K562 (cell line): ENCODE data around the gene PFAS. TPM values are rescaled to one million over a fixed set of nuclear protein-coding genes. Genes with fewer than 3 reads are reported as not detected.

ENCODE experiments used
- HDAC1 ChIP-seq, 2 experiments: fragments of 450-650 bp; IDR thresholded peaks; 2 replicates each; pipeline ENCODE4 v1.6.1; 2016 to 2017; ENCODE audit warnings: inconsistent platforms in 1 of 2, mild to moderate bottlenecking in 1 of 2, moderate library complexity in 1 of 2
- KDM5B ChIP-seq: fragments of 200-600 bp; sonication (generic); IDR thresholded peaks from 2 replicates; pipeline ENCODE4 v1.6.1; 2012; ENCODE audit warnings: low read depth, mild to moderate bottlenecking, moderate library complexity, low read length, control low read depth, inconsistent platforms; ENCODE audit not compliant: insufficient replicate concordance
- NBN ChIP-seq: fragments of 450-650 bp; IDR thresholded peaks from 2 replicates; pipeline ENCODE4 v1.6.1; 2016; ENCODE audit warnings: low read depth, mild to moderate bottlenecking
- ZBTB12 ChIP-seq: fragments of 250-450 bp; sonication (Bioruptor Pico); IDR thresholded peaks from 2 replicates; pipeline ENCODE4 v1.4.0; 2020
- ZBTB7A ChIP-seq: IDR thresholded peaks from 2 replicates; pipeline ENCODE4 v1.6.1; 2011; ENCODE audit warnings: low read depth, mild to moderate bottlenecking, low read length, moderate library complexity, borderline replicate concordance; ENCODE audit not compliant: control insufficient read depth
- ZNF140 ChIP-seq: fragments of 250-450 bp; sonication (Bioruptor Pico); IDR thresholded peaks from 2 replicates; pipeline ENCODE4 v1.8.0; 2021; ENCODE audit warnings: moderate library complexity, mild to moderate bottlenecking, inconsistent platforms
- polyA plus RNA-seq, 8 experiments: library from polyadenylated mRNA; depleted of rRNA in 4 of 8; stranded (reverse) in 5 of 8; unstranded in 3 of 8; fragments of >200 nt; fragmentation: Nextera tagmentation in 2 of 8; fragmentation: Illumina TruSeq in 1 of 8; extraction: Ambion mirVana in 2 of 8; extraction: Trizol in 1 of 8; gene quantifications; 2 replicates each; pipeline versions ENCODE4 v1.2.1 to v1.2.3, GENCODE V29; 2011 to 2014; ENCODE audit warnings: inconsistent platforms in 1 of 8, missing spikeins in 1 of 8
- total RNA-seq, 7 experiments: library from RNA; depleted of rRNA in 6 of 7; stranded (reverse); fragments of >200 nt in 6 of 7; fragmentation: Illumina TruSeq in 2 of 7; extraction: Trizol in 2 of 7; gene quantifications; 2 replicates each; pipeline versions ENCODE4 v1.2.1 to v1.2.3, GENCODE V29; 2011 to 2021; ENCODE audit warnings: low replicate concordance in 1 of 7
- TF ChIP-seq, protein P1 (sequence below), 2 experiments: fragments of 150-350 bp in 1 of 2; IDR thresholded peaks; 2 replicates each; pipeline ENCODE4 v1.6.1; 2012 to 2016; ENCODE audit warnings: low read depth in 2 of 2, low read length in 2 of 2, mild to moderate bottlenecking in 1 of 2, moderate library complexity in 1 of 2
- TF ChIP-seq, protein P2 (sequence below): sonication (generic); formaldehyde crosslinking; IDR thresholded peaks from 2 replicates; pipeline ENCODE4 v1.8.1; 2023; ENCODE audit warnings: mild to moderate bottlenecking, missing genetic modification reagents

Gene PFAS
- total and polyA plus RNA-seq, 9 of the 15 experiments (the other 6 are each of a cell fraction or from before 2014, with no cell fraction given), result 11.6 to 131 (median 43.9) TPM

GRCh38 chr17:8209907-8210760, 39.0 kb upstream of the PFAS start, which contains the start of gene AURKB (continued):
- TF ChIP-seq, protein P1, sequence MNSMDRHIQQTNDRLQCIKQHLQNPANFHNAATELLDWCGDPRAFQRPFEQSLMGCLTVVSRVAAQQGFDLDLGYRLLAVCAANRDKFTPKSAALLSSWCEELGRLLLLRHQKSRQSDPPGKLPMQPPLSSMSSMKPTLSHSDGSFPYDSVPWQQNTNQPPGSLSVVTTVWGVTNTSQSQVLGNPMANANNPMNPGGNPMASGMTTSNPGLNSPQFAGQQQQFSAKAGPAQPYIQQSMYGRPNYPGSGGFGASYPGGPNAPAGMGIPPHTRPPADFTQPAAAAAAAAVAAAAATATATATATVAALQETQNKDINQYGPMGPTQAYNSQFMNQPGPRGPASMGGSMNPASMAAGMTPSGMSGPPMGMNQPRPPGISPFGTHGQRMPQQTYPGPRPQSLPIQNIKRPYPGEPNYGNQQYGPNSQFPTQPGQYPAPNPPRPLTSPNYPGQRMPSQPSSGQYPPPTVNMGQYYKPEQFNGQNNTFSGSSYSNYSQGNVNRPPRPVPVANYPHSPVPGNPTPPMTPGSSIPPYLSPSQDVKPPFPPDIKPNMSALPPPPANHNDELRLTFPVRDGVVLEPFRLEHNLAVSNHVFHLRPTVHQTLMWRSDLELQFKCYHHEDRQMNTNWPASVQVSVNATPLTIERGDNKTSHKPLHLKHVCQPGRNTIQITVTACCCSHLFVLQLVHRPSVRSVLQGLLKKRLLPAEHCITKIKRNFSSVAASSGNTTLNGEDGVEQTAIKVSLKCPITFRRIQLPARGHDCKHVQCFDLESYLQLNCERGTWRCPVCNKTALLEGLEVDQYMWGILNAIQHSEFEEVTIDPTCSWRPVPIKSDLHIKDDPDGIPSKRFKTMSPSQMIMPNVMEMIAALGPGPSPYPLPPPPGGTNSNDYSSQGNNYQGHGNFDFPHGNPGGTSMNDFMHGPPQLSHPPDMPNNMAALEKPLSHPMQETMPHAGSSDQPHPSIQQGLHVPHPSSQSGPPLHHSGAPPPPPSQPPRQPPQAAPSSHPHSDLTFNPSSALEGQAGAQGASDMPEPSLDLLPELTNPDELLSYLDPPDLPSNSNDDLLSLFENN (IDR thresholded peaks at IDR 0.05; ENCODE audit: low read depth in 2 of 2, low read length in 2 of 2), result peak in 1 of 2 experiments; percentile 48; a peak in 1 of 4 replicates
- TF ChIP-seq KDM5B, result peak; percentile 79
- peak; percentile 63; the same call in 1 of the 2 replicates for TF ChIP-seq ZBTB12 (CRISPR knock-in tag)
- peak; percentile 80 to 98; a peak in 3 of 4 replicates for TF ChIP-seq HDAC1 (IDR thresholded peaks at IDR 0.05)
- 0 out of 2 replicates have a peak, but pooled peaks have one; percentile 21 for TF ChIP-seq NBN
- no peak for TF ChIP-seq ZBTB7A
- TF ChIP-seq, protein P2, sequence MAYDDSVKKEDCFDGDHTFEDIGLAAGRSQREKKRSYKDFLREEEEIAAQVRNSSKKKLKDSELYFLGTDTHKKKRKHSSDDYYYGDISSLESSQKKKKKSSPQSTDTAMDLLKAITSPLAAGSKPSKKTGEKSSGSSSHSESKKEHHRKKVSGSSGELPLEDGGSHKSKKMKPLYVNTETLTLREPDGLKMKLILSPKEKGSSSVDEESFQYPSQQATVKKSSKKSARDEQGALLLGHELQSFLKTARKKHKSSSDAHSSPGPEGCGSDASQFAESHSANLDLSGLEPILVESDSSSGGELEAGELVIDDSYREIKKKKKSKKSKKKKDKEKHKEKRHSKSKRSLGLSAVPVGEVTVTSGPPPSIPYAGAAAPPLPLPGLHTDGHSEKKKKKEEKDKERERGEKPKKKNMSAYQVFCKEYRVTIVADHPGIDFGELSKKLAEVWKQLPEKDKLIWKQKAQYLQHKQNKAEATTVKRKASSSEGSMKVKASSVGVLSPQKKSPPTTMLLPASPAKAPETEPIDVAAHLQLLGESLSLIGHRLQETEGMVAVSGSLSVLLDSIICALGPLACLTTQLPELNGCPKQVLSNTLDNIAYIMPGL (CRISPR knock-in tag), result no peak; the same call in 1 of the 2 replicates
- TF ChIP-seq ZNF140 (CRISPR knock-in tag), result no peak
